LNCAP (cell line): ENCODE results near the gene VSTM2L.

Experiments
- TF ChIP-seq, protein P1 (sequence below): fragments of 450-650 bp; IDR thresholded peaks from 2 replicates; pipeline ENCODE4 v1.5.1; 2017; ENCODE audit warnings: mild to moderate bottlenecking

Gene VSTM2L

DNA sequence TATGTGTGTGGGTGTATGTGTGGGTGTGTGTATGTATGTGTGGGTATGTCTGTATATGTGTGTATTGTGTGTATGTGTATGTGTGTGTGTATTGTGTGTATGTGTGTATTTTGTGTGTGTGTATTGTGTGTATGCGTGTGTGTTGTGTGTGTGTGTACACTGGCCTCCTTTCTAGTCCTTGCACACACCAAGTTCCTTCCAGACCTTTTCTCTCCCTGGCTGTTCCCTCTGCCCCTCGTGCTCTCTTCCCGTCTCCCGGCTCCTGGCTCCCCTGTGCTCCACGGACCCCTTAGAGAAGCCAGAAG lies 11.4 kb downstream of the VSTM2L start:
- TF ChIP-seq, protein P1, sequence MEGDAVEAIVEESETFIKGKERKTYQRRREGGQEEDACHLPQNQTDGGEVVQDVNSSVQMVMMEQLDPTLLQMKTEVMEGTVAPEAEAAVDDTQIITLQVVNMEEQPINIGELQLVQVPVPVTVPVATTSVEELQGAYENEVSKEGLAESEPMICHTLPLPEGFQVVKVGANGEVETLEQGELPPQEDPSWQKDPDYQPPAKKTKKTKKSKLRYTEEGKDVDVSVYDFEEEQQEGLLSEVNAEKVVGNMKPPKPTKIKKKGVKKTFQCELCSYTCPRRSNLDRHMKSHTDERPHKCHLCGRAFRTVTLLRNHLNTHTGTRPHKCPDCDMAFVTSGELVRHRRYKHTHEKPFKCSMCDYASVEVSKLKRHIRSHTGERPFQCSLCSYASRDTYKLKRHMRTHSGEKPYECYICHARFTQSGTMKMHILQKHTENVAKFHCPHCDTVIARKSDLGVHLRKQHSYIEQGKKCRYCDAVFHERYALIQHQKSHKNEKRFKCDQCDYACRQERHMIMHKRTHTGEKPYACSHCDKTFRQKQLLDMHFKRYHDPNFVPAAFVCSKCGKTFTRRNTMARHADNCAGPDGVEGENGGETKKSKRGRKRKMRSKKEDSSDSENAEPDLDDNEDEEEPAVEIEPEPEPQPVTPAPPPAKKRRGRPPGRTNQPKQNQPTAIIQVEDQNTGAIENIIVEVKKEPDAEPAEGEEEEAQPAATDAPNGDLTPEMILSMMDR, result no peak

DNA sequence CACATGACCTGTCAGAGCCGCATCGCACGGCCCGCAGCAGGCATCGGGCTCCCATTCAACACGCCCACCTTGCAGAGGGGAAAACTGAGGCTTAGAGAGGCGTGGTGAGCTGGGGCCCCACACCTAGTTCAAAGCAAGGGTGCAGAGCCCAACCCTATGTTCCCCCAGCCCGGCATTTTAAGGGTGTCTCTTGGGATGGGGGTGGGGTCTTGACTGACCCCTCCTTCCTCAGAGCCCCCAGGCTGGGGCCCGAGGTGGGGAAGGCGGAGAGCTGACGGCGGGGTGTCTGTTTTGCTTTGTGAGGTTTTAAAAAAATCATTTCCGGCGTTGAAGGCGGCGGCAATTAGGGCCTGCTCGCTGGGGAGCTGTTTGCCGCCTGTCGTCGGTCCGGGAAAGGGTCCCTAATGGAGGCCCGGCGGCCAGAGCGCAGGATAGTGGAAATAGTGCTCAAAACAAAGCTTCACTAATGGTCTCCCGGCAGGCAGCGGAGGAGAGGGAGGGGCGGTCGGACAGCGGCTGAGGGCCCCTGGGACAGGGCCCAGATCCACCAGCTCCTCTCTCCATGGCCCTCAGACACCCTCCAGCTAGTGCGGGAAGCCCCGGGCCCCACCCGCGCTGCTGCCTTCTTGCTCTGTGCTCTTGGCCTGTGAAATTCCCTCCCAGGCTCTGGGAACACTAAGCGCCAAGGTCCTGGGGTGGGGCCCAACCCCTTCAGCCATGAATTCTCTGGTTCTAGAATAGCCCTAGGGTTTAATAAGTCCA lies 11.9 kb downstream of the VSTM2L start:
- TF ChIP-seq, protein P1, result no peak

DNA sequence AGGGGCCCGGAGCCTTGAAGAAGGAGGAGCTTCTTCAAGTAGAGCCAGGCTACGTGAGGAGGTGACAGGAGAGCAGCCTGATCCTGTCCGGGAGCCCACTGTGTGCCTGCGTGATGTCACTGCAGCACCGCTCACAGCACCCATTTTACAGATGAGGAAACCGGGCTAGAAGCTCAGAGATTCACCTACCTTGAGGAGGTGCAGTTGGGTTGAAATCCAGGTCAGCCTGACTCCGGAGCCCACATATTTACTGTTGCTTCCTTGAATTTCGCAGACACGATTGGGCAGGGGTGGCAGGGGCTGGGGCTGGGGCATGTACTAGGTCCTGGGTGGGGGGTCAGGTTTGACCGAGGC lies 12.5 kb downstream of the VSTM2L start:
- TF ChIP-seq, protein P1, result no peak

DNA sequence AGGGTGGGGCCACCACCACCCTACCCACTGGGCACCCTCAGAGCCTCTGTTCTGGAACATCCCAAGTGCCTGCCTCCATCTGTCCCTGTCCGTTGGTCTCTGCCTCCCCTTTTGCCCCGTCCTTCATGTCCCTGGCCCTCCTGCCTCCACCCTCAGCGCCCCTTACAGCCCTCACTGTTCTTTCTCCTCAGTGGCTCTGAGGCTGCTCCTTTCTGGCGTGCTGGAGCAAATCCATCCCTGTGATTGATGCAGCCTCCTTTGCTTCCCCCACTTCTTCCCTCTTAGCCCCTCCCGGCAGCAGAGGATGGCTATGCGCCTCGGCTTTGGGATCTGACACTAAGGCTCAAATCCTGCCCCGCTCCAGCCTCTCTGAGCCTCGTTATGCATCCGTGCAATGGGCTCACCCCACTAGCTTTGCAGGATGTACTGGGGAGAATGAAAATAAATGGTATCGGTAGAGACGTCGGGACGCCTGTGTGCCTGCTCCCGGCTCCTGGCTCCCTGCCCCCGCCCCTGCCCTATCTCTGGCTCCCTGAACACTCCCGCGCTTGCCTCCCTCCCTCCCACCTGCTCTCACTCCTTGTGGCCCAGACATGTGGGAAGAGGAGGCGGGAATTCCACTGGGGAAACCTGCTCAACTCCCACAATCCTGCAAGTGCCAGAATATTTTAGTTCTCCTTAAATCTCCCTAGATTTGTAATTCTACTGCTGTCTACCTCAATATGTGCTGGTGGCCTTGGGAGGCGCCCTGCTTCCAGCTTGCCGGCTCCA lies 13.1 kb downstream of the VSTM2L start:
- TF ChIP-seq, protein P1, result no peak

DNA sequence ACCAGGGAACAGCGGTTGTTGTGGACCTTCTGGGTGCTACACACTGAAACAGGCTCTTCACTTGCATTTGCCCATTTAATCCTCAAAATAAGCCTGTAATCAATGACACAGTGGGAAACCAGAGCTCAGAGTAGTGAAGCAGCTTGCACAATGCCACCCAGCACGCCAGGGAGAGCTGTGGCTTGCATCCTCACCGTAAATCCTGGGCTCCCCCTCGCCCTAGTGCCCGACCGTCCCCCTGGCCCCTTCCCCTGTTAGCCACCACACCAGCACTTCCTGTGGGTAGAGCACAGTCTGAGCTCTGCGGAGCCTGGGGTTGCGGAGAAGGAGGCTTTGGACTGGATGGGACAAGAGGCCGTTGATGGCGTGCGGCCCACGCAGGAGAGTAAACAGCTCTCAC lies 14.5 kb downstream of the VSTM2L start:
- TF ChIP-seq, protein P1, result no peak

DNA sequence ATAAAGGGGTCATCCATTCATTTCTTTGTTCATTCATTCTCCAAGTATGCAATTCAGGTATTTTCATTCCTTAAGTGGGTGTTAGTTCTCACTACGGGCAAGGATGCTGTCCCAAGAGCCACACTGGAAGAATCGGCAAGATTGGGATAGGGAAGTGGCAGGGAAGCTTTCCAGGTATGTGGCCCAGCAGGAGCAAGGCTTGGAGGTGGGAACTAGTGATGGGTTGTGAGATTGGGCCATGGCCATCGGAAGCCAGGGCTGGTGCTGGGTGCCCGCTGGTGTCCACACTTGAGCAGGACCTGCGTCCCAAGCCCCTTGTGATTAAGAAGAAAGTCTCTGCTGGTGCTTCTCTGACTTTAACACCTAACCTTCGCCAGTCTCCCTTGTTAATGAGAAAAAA lies 15.1 kb downstream of the VSTM2L start:
- TF ChIP-seq, protein P1, result no peak

DNA sequence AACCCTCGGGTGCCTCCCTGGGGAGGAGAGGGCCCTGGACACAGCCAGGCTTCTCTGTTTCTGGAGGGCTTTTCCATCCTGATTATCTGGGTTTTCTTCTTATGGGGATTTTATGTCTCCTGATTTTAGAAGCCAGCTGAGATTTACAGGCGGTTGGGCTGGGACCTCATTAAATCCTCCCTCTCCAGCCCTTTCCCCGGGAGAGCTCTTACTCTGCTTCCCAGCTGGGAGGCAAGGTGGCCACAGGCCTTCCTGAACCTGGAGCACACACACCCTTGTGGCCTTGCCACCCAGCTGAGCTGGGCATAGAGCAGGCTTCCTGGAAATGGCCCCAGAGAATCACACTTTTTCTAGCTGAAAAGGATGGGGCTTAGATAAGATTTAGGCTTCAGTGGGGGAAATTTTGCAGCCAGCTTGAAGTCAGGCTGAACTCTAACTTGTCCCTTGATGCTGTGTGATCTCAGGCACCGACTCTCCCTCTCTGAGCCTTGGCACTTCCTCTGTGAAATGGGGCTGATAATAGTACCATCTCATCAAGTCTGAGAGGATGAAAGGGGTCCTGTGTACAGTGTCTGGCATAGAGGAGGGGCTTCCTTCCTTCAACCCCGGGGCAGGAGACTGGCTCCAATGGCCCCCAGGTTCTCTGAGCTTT lies 16.6 kb downstream of the VSTM2L start:
- TF ChIP-seq, protein P1, result no peak
